HepG2 (cell line): ENCODE measurements around the gene CCDC148. TPM values are rescaled to one million over a fixed set of nuclear protein-coding genes. Genes with fewer than 3 reads are reported as not detected.

Source experiments
- ATF4 ChIP-seq, 2 experiments: fragments of 450-650 bp in 1 of 2; sonication (generic) in 1 of 2; formaldehyde crosslinking; IDR thresholded peaks; 2 replicates each; pipeline versions ENCODE4 v1.5.0 to v1.8.0; 2020 to 2022; ENCODE audit warnings: mild to moderate bottlenecking in 1 of 2, missing genetic modification reagents in 1 of 2
- CAMTA2 ChIP-seq: sonication (generic); formaldehyde crosslinking; IDR thresholded peaks from 2 replicates; pipeline ENCODE4 v1.4.0; 2020; ENCODE audit warnings: mild to moderate bottlenecking, missing genetic modification reagents, borderline replicate concordance
- E2F1 ChIP-seq: sonication (generic); formaldehyde crosslinking; IDR thresholded peaks from 2 replicates; pipeline ENCODE4 v1.5.0; 2020; ENCODE audit warnings: missing genetic modification reagents
- GABPA ChIP-seq, 2 experiments: IDR thresholded peaks; 2 replicates each; pipeline ENCODE4 v1.6.1; 2011 to 2016; ENCODE audit warnings: low read depth in 2 of 2, low read length in 1 of 2, missing biosample characterization in 1 of 2, missing genetic modification characterization in 1 of 2
- JUN ChIP-seq: sonication (generic); formaldehyde crosslinking; IDR thresholded peaks from 2 replicates; pipeline ENCODE4 v1.4.0; 2020; ENCODE audit warnings: mild to moderate bottlenecking, missing genetic modification reagents
- MXD1 ChIP-seq: sonication (generic); formaldehyde crosslinking; IDR thresholded peaks from 2 replicates; pipeline ENCODE4 v1.4.0; 2020; ENCODE audit warnings: mild to moderate bottlenecking, missing genetic modification reagents
- SMC3 ChIP-seq: IDR thresholded peaks from 2 replicates; pipeline ENCODE4 v1.6.1; 2011; ENCODE audit warnings: low read length, improper control_type of control experiment
- STAG1 ChIP-seq: sonication (generic); formaldehyde crosslinking; IDR thresholded peaks from 2 replicates; pipeline ENCODE4 v1.4.0; 2020; ENCODE audit warnings: missing genetic modification reagents
- THAP11 ChIP-seq: IDR thresholded peaks from 2 replicates; pipeline ENCODE4 v1.6.1; 2016; ENCODE audit warnings: missing biosample characterization, missing genetic modification reagents
- TMF1 ChIP-seq: sonication (generic); formaldehyde crosslinking; IDR thresholded peaks from 2 replicates; pipeline ENCODE4 v1.8.1; 2022; ENCODE audit warnings: low read depth, missing genetic modification reagents
- ZFP90 ChIP-seq: sonication (generic); formaldehyde crosslinking; IDR thresholded peaks from 2 replicates; pipeline ENCODE4 v1.8.0; 2022; ENCODE audit warnings: missing genetic modification reagents, mild to moderate bottlenecking, inconsistent platforms, borderline replicate concordance
- ZNF207 ChIP-seq: fragments of 450-650 bp; IDR thresholded peaks from 2 replicates; pipeline ENCODE4 v1.6.1; 2016; ENCODE audit warnings: antibody characterized with exemption, borderline replicate concordance
- ZNF33B ChIP-seq: sonication (generic); formaldehyde crosslinking; IDR thresholded peaks from 2 replicates; pipeline ENCODE4 v1.5.1; 2020; ENCODE audit warnings: mild to moderate bottlenecking, missing genetic modification reagents
- ZNF34 ChIP-seq: sonication (generic); formaldehyde crosslinking; IDR thresholded peaks from 2 replicates; pipeline ENCODE4 v1.4.0; 2020; ENCODE audit warnings: mild to moderate bottlenecking, missing genetic modification reagents, borderline replicate concordance
- ZNF614 ChIP-seq: IDR thresholded peaks from 2 replicates; pipeline ENCODE4 v1.6.1; 2018; ENCODE audit warnings: missing biosample characterization, missing genetic modification reagents, inconsistent platforms, borderline replicate concordance
- ZNF775 ChIP-seq: sonication (generic); formaldehyde crosslinking; IDR thresholded peaks from 2 replicates; pipeline ENCODE4 v1.4.0; 2020; ENCODE audit warnings: missing genetic modification reagents, mild to moderate bottlenecking, moderate library complexity, borderline replicate concordance
- ZNF841 ChIP-seq: sonication (generic); formaldehyde crosslinking; IDR thresholded peaks from 2 replicates; pipeline ENCODE4 v1.8.1; 2023; ENCODE audit warnings: missing genetic modification reagents, borderline replicate concordance
- polyA plus RNA-seq, 8 experiments: library from polyadenylated mRNA; depleted of rRNA in 3 of 8; stranded (reverse) in 7 of 8; unstranded in 1 of 8; fragments of >200 nt; fragmentation: Illumina TruSeq in 4 of 8; extraction: Trizol in 4 of 8; gene quantifications; 2 replicates each; pipeline versions ENCODE4 v1.2.1 to v1.2.3, GENCODE V29; 2011 to 2016; ENCODE audit warnings: low read depth in 4 of 8, missing spikeins in 1 of 8, mixed read lengths in 1 of 8; ENCODE audit not compliant: insufficient read depth in 1 of 8
- total RNA-seq, 5 experiments: library from RNA; depleted of rRNA; stranded (reverse); fragments of >200 nt; fragmentation: Illumina TruSeq; extraction: Trizol; gene quantifications; 2 replicates each; pipeline ENCODE4 v1.2.3, GENCODE V29; 2016; ENCODE audit warnings: low read depth in 1 of 5

The CCDC148 gene
- total and polyA plus RNA-seq, 2 of the 13 experiments (the other 11 are each of a cell fraction or from before 2014, with no cell fraction given), result 0.30 to 0.49 TPM

GRCh38 chr2:158464426-158465281, 8.1 kb upstream of the CCDC148 start (continued):
- 0 out of 4 replicates have a peak, but pooled peaks of 1 of the 2 experiments have one; percentile 42 for TF ChIP-seq ATF4 (CRISPR knock-in tag; IDR thresholded peaks at IDR 0.05)
- no peak for TF ChIP-seq CAMTA2 (CRISPR knock-in tag)
- TF ChIP-seq ZNF33B (CRISPR knock-in tag), result no peak
- 0 out of 2 replicates have a peak, but pooled peaks have one; percentile 58 for TF ChIP-seq ZNF841
- TF ChIP-seq ZFP90, result no peak
- TF ChIP-seq ZNF775, result no peak
- TF ChIP-seq STAG1 (CRISPR knock-in tag), result peak; percentile 54
- no peak for TF ChIP-seq TMF1
- TF ChIP-seq ZNF207, result no peak
- TF ChIP-seq ZNF34 (CRISPR knock-in tag), result no peak
- no peak for TF ChIP-seq JUN (CRISPR knock-in tag)
- no peak for TF ChIP-seq GABPA (IDR thresholded peaks at IDR 0.05; ENCODE audit: low read depth, low read length)
- no peak for TF ChIP-seq GABPA (CRISPR knock-in tag; IDR thresholded peaks at IDR 0.05; ENCODE audit: low read depth)
- TF ChIP-seq SMC3, result peak; percentile 58; the same call in 1 of the 2 replicates
- TF ChIP-seq ZNF614 (CRISPR knock-in tag), result no peak
- TF ChIP-seq E2F1 (CRISPR knock-in tag), result no peak
- no peak for TF ChIP-seq MXD1 (CRISPR knock-in tag)
- TF ChIP-seq THAP11 (CRISPR knock-in tag), result 0 out of 2 replicates have a peak, but pooled peaks have one; percentile 25
- TF ChIP-seq, all 625 proteins: peak for 14
